Smooth muscle cell (in vitro differentiated cells): ENCODE data around the gene TSTD2. TPM values are rescaled to one million over a fixed set of nuclear protein-coding genes. Genes with fewer than 3 reads are reported as not detected.

Experiments used
- DNase-seq: peaks from one replicate; lab custom pipeline; 2025; ENCODE audit not compliant: unreplicated experiment; lab: John Stamatoyannopoulos, UW
- H2AFZ ChIP-seq: fragments of 200-600 bp; sonication (generic); 2 replicates; pipeline ENCODE4 v1.6.0; 2016; ENCODE audit warnings: antibody characterized with exemption, low read depth, mild to moderate bottlenecking
- H3F3A ChIP-seq: fragments of 200-600 bp; sonication (generic); 2 replicates; pipeline ENCODE4 v1.6.0; 2017; ENCODE audit warnings: antibody characterized with exemption, low read depth
- H3K27ac ChIP-seq: fragments of 200-600 bp; sonication (generic); 2 replicates; pipeline ENCODE4 v1.5.1; 2016; ENCODE audit warnings: low read depth, mild to moderate bottlenecking
- H3K27me3 ChIP-seq: fragments of 200-600 bp; sonication (generic); 2 replicates; pipeline ENCODE4 v1.6.1; 2016; ENCODE audit warnings: low read depth, mild to moderate bottlenecking
- H3K36me3 ChIP-seq: fragments of 200-600 bp; sonication (generic); 2 replicates; pipeline ENCODE4 v1.5.1; 2016; ENCODE audit warnings: low read depth
- H3K4me1 ChIP-seq: fragments of 200-600 bp; sonication (generic); 2 replicates; pipeline ENCODE4 v1.5.1; 2016; ENCODE audit warnings: low read depth
- H3K4me2 ChIP-seq: fragments of 200-600 bp; sonication (generic); 2 replicates; pipeline ENCODE4 v1.6.0; 2016; ENCODE audit warnings: mild to moderate bottlenecking
- H3K4me3 ChIP-seq: fragments of 200-600 bp; sonication (generic); 2 replicates; pipeline ENCODE4 v1.5.1; 2016; ENCODE audit warnings: mild to moderate bottlenecking
- H3K79me2 ChIP-seq: fragments of 200-600 bp; sonication (generic); 2 replicates; pipeline ENCODE4 v1.6.0; 2016; ENCODE audit warnings: low read depth, mild to moderate bottlenecking
- H3K9ac ChIP-seq: fragments of 200-600 bp; sonication (generic); 2 replicates; pipeline ENCODE4 v1.6.0; 2016; ENCODE audit warnings: low read depth
- H3K9me3 ChIP-seq: fragments of 200-600 bp; sonication (generic); replicated peaks from 2 replicates; pipeline ENCODE4 v1.5.1; 2016; ENCODE audit warnings: low read depth
- H4K20me1 ChIP-seq: fragments of 200-600 bp; sonication (generic); 2 replicates; pipeline ENCODE4 v1.6.0; 2016; ENCODE audit warnings: low read depth
- WGBS: methylation state at CpG from one replicate; pipeline ENCODE4 v1.1.7; 2016; ENCODE audit warnings: low lambda C conversion rate; 5-methylcytosine and 5-hydroxymethylcytosine counted together
- polyA plus RNA-seq: library from polyadenylated mRNA; unstranded; fragments of >200 nt; fragmentation: Nextera tagmentation; extraction: Ambion mirVana; gene quantifications from 2 replicates; pipeline ENCODE4 v1.2.1, GENCODE V29; 2016
- total RNA-seq: library from RNA; depleted of rRNA; stranded (reverse); fragments of >200 nt; gene quantifications from 2 replicates; pipeline ENCODE4 v1.2.3, GENCODE V29; 2014
- TF ChIP-seq, protein P1 (sequence below): fragments of 200-600 bp; sonication (generic); IDR thresholded peaks from 2 replicates; pipeline ENCODE4 v1.5.1; 2017; ENCODE audit warnings: borderline replicate concordance, mild to moderate bottlenecking, antibody characterized with exemption; ENCODE audit not compliant: insufficient read depth, poor library complexity, severe bottlenecking

Gene TSTD2
- total and polyA plus RNA-seq, 2 experiments from 2014 or later = 8.5 to 23.5 TPM

DNA sequence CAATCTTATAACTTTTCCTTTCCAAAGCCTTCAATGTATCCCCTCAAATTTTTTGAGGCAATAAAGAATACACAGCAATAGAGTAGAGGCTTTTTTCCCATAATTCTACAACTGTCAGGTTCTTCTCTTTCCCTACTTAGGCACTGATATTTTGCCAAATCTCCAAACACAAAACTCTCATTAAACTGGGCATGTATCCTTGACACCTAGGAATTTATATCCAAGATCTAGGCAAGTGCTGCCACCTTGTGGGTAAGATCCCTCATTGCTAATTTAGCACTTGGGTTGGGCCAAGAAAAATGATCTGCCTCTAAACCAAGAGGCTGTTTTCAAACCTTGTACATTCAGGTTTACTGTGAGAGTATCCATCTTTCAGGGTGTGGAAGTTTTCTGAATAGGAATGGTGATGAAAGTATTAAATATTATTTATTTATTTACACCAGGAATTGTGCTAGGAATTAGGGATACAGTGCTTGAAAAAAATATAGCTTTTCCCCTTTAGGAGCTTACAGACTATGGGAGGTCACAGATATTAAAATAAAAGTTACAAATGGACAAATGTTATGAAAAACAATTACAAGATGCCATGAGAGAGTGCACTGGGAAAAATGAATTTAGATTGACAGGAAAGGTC lies 17.6 kb downstream of the TSTD2 start:
- Histone ChIP-seq H4K20me1 (peaks cover 11% of the 10 kb centered on the region), H3F3A (no peaks in the 10 kb centered on the region), H3K9ac (no peak overlapping the region), H3K4me2 (no peak overlapping the region), H2AFZ (no peak overlapping the region), H3K79me2 (no peaks in the 10 kb centered on the region), H3K27ac (no peak overlapping the region), H3K4me1 (no peaks in the 10 kb centered on the region), H3K9me3 (no peaks in the 10 kb centered on the region), H3K27me3 (no peaks in the 10 kb centered on the region), H3K36me3 (peaks cover 7% of the 10 kb centered on the region), H3K4me3 (no peak overlapping the region)
- DNase-seq = no peak
- TF ChIP-seq, protein P1, sequence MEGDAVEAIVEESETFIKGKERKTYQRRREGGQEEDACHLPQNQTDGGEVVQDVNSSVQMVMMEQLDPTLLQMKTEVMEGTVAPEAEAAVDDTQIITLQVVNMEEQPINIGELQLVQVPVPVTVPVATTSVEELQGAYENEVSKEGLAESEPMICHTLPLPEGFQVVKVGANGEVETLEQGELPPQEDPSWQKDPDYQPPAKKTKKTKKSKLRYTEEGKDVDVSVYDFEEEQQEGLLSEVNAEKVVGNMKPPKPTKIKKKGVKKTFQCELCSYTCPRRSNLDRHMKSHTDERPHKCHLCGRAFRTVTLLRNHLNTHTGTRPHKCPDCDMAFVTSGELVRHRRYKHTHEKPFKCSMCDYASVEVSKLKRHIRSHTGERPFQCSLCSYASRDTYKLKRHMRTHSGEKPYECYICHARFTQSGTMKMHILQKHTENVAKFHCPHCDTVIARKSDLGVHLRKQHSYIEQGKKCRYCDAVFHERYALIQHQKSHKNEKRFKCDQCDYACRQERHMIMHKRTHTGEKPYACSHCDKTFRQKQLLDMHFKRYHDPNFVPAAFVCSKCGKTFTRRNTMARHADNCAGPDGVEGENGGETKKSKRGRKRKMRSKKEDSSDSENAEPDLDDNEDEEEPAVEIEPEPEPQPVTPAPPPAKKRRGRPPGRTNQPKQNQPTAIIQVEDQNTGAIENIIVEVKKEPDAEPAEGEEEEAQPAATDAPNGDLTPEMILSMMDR = peak; percentile 81

GRCh38 chr9:97604901-97605645 lies 28.1 kb downstream of the TSTD2 start:
- Histone ChIP-seq H2AFZ (no peak overlapping the region), H3K4me1 (peaks cover 3% of the 10 kb centered on the region), H3K9ac (no peak overlapping the region), H4K20me1 (no peaks in the 10 kb centered on the region), H3K4me2 (no peak overlapping the region), H3F3A (no peaks in the 10 kb centered on the region), H3K27me3 (no peaks in the 10 kb centered on the region), H3K79me2 (no peaks in the 10 kb centered on the region), H3K9me3 (no peaks in the 10 kb centered on the region), H3K27ac (no peak overlapping the region), H3K36me3 (peaks cover 7% of the 10 kb centered on the region), H3K4me3 (no peak overlapping the region)
- 97% methylated on average over 17 of the region's 17 CpGs for WGBS
- DNase-seq = no peak
- TF ChIP-seq, protein P1 = no peak

- no peak overlapping the region for H2AFZ ChIP-seq
- H3K4me2 ChIP-seq = no peak overlapping the region
- H3K36me3 ChIP-seq = peaks cover 7% of the 10 kb centered on the region
- no peaks in the 10 kb centered on the region for H3K27me3 ChIP-seq
- WGBS = 93% methylated on average over 10 of the region's 10 CpGs
- no peak overlapping the region for H3K27ac ChIP-seq
- TF ChIP-seq, protein P1 = no peak
- no peaks in the 10 kb centered on the region for H4K20me1 ChIP-seq
- no peak for DNase-seq
- H3F3A ChIP-seq = peaks cover 6% of the 10 kb centered on the region
- no peaks in the 10 kb centered on the region for H3K9me3 ChIP-seq
- H3K79me2 ChIP-seq = no peaks in the 10 kb centered on the region
- H3K4me3 ChIP-seq = no peak overlapping the region
- H3K4me1 ChIP-seq = no peaks in the 10 kb centered on the region
- H3K9ac ChIP-seq = no peak overlapping the region
These were observed 30.7 kb downstream of the TSTD2 start for GRCh38 chr9:97602430-97602829.
